NK-92 treated with Interleukin-12 subunit alpha and Interleukin-12 subunit beta, amount 100 ng/mL, for 24 hours (cell line): ENCODE results near the gene RXRB.
"Not testable (repeated sequence)": the region's sequence is repeated elsewhere in the genome, so short reads cannot be mapped to it uniquely, and the experiment has no call there.

ENCODE experiments used
- DNase-seq: peaks from one replicate; lab custom pipeline; 2025; lab: John Stamatoyannopoulos, UW

The RXRB gene

DNA sequence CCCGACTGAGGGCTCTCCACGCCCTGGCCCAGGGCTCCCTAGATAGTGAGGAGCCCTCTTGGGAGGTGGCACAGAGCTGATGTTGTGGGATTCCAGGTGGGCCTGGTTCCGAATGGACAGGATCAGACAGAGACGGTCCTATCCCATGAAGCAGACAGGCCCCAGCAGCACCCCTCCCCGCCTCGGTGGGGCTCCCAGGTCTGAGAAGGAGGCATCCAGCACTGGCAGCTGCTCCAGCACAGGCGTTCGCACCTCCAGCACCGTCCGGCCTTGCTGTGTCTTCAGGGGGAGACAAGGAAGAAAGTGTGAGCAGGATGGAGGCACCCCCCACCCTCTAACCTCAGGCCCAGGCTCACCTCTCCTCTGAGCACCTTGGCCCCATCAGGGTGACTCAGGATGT lies 36.9 kb downstream of the RXRB start:
- DNase-seq, result no peak

DNA sequence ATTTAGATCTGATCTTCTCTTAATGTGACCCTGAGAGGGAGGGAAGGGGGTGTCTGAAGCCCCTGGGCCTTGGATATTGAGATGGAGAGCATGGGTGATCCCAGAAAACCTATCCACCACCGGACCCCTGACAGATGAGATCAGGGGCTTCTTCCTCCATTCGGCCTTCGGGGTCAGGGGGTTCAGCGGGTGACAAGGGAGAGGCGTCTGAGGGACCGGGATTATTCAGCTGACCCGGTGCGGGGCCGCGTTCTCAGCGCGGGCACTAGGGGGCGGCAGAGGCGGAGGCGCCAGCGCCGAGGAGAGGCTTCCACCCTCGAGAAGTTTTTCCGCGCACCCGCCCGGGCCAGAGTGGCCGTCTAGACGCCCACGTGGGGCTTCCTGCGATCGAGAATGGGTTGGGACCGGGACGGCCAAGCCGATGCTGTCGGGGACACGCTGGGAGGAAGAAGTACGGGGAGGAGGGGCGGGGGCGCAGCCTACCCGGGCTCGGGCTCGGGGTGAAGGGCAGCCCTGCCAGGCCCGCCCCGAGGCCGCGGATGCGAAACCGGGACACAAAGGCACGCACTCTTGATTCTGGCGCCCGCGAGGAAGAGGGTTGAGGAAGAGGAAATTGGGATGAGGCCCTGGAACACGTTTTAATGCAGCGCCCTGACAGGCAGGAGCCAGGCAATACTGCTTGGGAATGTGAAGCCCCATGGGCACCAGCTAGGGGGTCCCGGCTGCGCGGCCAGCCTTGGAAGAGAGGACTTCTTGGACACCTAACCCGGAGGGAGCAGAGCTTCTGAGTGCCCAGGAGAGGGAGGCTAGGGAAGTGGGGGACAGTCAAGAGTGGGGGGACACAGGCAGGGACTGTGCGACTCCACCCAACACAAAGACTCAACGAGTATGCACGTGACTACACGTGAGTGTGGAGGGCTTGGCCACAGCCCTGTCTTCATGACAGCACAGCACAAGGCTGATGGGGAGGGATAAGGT lies 38.8 kb downstream of the RXRB start:
- peak; percentile 49 for DNase-seq

DNA sequence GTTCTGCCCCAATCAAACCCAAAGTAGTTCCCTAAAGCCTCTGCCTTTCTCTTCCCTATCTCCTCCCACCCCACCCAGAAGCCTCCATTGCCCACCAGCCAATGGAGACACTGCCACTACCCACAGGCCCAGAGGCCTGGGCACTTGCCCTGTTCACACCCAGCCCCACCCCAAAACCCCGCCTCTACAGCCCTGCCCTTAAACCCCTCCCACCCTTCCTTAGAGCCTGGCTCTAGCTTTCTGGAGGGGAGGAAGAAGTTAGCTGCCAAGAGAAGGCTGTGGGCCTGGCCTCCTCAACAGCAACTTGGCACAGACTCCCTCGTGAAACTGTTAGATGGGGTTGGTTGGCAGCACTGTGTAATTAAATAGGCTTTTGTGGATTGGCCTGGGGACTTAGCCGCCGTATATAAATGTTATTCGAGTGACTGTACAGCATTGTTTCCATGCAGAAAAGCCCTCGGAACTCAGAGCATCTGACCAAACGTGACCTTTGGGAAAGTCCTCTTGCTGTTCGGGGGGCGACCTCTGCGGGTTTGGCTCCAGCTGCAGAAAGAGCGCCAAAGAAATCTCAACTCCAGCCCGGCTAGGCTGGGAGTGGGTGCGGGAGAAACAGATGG lies 39.6 kb downstream of the RXRB start:
- DNase-seq, result no peak

DNA sequence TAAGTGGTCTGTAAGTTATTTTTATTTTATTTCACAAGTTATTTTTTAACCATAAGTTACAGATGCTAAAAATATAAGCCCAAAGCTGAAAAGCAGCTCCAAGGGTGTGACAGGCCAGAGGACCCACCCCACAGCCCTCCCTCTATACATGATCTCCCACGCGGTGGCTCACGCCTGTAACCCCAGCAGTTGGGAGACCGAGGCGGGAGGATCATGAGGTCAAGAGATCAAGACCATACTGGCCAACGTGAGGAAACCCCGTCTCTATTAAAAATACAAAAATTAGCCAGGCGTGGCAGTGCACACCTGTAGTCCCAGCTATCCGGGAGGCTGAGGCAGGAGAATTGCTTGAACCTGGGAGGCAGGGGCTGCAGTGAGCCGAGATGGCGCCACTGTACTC lies 40.4 kb downstream of the RXRB start:
- DNase-seq, result no peak

DNA sequence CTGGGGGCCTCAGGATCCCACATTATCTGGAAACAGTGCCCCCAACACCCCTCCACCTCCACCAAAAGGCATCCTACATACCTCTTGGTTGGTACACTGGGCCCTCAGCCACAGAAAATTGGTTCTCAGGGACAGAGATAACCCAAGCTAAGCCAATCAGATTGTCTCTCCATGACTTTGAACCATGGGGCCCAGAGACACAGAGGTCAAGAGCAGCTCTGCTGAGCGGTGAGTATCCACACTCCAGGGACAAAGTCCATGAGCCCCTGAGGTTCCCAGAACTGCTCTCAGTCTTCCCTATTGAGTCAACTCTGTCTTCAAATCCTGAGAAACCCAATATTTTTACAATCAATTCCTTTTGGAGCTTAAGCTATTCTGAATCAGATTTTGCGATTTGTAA lies 43.5 kb downstream of the RXRB start:
- no peak for DNase-seq

DNA sequence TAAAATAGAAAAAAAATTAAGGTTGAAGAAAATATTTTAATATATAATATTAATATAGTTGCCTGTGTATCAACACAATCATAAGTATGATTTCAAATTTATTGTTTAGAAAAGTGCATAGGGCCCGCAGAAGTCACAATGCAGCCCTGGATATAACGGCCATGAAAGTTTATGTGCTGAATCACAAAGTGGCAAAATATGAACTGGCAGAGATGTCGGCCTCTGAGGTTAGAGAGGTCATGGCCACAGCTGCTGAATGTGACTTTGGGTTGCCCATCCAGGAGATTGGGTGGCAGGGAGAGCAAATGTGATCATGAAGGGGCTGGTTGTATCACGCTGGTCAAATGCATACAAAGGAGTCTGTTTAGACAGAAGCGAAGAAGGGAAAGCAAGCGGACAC lies 43.9 kb downstream of the RXRB start:
- DNase-seq, result no peak

DNA sequence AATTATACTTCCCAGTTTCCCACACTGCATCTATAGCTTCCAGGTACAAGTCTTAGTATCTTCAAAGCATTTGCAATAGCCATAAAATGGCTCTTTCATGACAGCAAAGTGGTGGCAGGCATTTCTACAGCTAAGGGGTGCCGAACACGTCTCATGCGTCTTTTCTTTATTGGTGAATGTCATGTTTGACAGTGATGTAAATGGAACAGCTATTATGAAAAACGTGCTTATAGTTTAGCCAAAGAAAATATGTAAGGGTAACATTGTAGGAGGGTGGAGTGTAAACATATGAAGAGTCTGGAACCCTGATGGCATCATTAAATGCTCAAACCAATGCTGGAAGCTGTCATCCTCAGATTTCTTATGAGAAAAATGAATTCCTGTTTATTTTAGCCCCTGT lies 46.1 kb downstream of the RXRB start:
- DNase-seq, result no peak

DNA sequence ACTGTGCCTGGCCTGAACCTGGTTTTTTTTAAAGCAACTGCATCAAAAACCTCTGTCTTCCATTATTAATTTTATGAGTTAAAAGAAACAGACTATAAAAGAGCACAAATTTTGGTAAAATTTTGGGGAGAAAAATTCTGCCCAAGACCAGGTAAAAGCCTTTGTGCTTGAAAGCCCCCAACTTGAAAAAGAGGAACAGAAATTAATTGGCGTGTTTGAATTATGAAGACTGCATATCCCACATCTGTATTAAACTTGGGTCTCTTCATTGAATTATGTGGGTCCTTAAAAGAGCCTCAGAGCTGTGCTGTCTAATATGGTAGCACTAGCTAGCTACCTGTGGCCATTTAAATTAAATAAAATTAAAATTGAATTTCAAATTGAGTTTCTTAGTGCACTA lies 49.4 kb downstream of the RXRB start:
- no peak for DNase-seq

DNA sequence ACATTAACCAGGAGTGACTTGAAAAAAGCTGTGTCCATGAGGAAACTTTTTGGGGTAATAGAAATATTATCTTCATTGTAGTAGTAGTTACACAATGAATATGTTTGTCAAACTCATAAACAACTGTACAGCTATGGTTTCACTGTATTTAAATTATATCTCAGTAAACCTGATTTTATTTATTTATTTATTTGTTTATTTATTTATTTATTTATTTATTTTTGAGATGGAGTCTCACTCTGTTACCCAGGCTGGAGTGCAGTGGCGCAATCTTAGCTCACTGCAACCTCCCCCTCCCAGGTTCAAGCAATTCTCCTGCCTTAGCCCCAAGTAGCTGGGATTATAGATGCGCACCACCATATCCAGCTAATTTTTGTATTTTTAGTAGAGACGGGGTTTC lies 49.9 kb downstream of the RXRB start:
- not testable (repeated sequence) for DNase-seq

DNA sequence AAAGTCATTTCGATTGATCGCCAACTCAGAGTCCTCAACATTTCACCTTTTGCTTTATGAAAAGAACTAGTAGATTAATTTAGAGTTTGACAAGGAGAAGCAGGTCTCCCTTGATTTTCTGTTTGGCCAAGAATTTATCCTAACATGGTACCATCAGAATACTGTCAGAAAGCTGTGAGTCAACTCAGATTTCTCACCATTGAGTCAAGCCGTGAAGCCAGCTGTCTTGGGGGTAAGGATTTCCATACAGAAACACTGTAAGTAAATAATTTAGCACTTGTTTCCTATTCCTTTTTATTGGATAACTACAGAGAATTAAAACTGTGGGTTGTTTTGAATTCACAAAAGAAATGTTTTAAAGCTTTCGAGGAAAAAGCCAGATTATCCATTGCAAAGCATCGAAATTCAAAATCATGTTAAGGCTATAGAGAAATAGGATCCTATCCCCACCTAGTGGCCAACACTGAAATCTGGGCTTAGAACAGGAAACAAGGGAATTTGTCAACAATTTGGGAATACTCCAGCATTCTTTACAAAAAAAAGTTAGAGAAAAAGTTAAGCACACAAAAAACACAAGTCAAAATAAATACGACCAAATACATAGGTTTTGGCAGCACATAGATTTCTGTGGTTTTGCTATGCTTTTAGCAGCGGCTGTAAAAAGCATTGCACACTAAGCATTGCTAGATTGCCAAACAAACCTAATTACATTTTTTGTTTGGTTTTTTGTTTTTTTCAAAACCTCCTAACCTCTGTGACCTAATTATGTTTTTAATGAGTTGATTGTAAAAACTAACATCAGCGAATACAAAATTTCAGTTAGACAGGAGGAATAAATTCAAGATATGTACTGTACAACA lies 52.4 kb downstream of the RXRB start:
- no peak for DNase-seq

DNA sequence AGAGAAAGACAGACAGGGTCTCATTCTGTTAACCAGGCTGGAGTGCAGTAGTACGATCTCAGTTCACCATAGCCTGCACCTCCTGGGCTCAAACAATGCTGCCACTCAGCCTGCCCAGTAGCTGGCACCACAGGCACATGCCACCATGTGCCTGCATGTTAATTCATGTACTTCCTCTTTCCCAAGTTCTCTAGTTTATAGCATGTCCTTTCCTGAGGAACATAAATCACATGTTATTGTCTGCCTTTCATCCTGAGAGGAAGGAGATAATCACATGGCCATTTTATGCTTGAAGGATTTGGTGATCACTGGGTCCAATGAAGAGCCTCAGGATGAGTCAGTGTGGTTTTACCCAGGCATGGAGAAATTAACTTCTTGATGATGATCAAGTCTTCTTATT lies 56.1 kb downstream of the RXRB start:
- no peak for DNase-seq
